Measurements from ENCODE around the gene TEAD3.

DNA sequence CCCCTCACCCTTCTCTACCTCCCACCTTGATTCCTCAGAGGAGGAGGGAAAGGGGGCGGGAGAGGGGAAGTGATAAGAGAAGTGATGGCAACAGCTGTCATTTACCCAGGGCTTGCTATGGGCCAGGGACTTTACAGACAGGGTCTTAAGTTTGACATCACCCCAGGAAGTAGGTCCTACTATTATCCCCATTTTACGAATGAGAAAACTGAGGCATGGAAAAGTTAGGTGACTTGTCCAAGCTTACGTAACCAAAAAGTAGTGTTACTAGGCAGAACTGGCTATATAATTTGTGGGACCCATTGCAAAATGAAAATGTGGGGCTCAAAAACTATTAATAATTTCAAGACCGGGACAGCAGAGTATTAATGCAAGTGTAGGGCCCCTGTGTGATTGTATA lies 55.2 kb downstream of the TEAD3 start:
- TF ChIP-seq, protein P1, sequence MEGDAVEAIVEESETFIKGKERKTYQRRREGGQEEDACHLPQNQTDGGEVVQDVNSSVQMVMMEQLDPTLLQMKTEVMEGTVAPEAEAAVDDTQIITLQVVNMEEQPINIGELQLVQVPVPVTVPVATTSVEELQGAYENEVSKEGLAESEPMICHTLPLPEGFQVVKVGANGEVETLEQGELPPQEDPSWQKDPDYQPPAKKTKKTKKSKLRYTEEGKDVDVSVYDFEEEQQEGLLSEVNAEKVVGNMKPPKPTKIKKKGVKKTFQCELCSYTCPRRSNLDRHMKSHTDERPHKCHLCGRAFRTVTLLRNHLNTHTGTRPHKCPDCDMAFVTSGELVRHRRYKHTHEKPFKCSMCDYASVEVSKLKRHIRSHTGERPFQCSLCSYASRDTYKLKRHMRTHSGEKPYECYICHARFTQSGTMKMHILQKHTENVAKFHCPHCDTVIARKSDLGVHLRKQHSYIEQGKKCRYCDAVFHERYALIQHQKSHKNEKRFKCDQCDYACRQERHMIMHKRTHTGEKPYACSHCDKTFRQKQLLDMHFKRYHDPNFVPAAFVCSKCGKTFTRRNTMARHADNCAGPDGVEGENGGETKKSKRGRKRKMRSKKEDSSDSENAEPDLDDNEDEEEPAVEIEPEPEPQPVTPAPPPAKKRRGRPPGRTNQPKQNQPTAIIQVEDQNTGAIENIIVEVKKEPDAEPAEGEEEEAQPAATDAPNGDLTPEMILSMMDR (IDR thresholded peaks at IDR 0.05) = no peak
- TF ChIP-seq POLR2A (IDR thresholded peaks at IDR 0.05) = no peak

Measured in sigmoid colon (tissue), 3 donors.